ENCODE data around the gene GALNT2.

The GALNT2 gene

GRCh38 chr1:230112131-230112701, 45.2 kb downstream of the GALNT2 start:
- Histone ChIP-seq H3K9ac (ENCODE audit: low read length) (no peak overlapping the region), H3F3A (ENCODE audit: insufficient read depth) (no peaks in the 10 kb centered on the region), H3K27me3 (ENCODE audit: low read length) (no peaks in the 10 kb centered on the region), H3K4me2 (ENCODE audit: low read depth, low read length, poor library complexity, severe bottlenecking) (no peak overlapping the region), H4K20me1 (ENCODE audit: low read depth, low read length) (no peaks in the 10 kb centered on the region; the same call in 1 of the 2 replicates), H3K79me2 (ENCODE audit: insufficient read depth, low read length) (no peaks in the 10 kb centered on the region), H3K9me3 (ENCODE audit: insufficient read depth, low read length) (no peaks in the 10 kb centered on the region), H3K4me3 (ENCODE audit: insufficient read depth, low read length, poor library complexity, severe bottlenecking) (no peak overlapping the region), H3K9me2 (replicated peaks; ENCODE audit: insufficient read depth, low read length) (no peaks in the 10 kb centered on the region), H3K27ac (ENCODE audit: low read depth, low read length) (no peak overlapping the region), H3K36me3 (ENCODE audit: low read length) (no peaks in the 10 kb centered on the region), H2AFZ (ENCODE audit: low read depth, low read length, severe bottlenecking) (no peak overlapping the region)
- no peak for TF ChIP-seq EZH2phosphoT487 (conservative IDR thresholded peaks at IDR 0.05; ENCODE audit: low read length)
- TF ChIP-seq, protein P1, sequence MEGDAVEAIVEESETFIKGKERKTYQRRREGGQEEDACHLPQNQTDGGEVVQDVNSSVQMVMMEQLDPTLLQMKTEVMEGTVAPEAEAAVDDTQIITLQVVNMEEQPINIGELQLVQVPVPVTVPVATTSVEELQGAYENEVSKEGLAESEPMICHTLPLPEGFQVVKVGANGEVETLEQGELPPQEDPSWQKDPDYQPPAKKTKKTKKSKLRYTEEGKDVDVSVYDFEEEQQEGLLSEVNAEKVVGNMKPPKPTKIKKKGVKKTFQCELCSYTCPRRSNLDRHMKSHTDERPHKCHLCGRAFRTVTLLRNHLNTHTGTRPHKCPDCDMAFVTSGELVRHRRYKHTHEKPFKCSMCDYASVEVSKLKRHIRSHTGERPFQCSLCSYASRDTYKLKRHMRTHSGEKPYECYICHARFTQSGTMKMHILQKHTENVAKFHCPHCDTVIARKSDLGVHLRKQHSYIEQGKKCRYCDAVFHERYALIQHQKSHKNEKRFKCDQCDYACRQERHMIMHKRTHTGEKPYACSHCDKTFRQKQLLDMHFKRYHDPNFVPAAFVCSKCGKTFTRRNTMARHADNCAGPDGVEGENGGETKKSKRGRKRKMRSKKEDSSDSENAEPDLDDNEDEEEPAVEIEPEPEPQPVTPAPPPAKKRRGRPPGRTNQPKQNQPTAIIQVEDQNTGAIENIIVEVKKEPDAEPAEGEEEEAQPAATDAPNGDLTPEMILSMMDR (IDR thresholded peaks at IDR 0.05; ENCODE audit: insufficient read depth, low read length, poor library complexity, severe bottlenecking), result no peak

DNA sequence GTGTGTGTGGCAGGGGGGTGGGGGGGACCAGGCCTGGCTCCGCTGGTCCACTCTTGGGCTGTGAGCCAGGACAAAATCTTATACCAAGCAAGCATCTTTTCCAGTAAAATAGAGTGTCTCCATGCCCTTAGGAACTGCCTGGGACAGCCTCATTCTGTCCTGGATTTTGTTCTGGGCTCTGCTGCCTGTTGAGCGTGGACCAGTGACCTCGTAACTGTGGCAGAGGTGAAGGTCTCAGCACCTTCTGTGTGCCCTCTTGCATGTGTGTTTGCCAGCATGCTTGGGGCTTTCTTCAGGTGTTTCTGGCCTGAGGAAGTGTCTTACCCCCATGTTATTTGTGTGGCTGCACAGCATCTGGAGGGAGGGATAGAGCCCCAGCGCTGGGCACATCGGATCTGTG, 45.7 kb downstream of the GALNT2 start:
- Histone ChIP-seq H3K27me3 (ENCODE audit: low read length) (no peaks in the 10 kb centered on the region), H3K4me2 (ENCODE audit: low read depth, low read length, poor library complexity, severe bottlenecking) (no peak overlapping the region), H4K20me1 (ENCODE audit: low read depth, low read length) (no peaks in the 10 kb centered on the region; the same call in 1 of the 2 replicates), H2AFZ (ENCODE audit: low read depth, low read length, severe bottlenecking) (no peak overlapping the region), H3F3A (ENCODE audit: insufficient read depth) (no peaks in the 10 kb centered on the region), H3K9me2 (replicated peaks; ENCODE audit: insufficient read depth, low read length) (no peaks in the 10 kb centered on the region), H3K9ac (ENCODE audit: low read length) (no peak overlapping the region), H3K36me3 (ENCODE audit: low read length) (no peaks in the 10 kb centered on the region), H3K79me2 (ENCODE audit: insufficient read depth, low read length) (no peaks in the 10 kb centered on the region), H3K9me3 (ENCODE audit: insufficient read depth, low read length) (no peaks in the 10 kb centered on the region), H3K27ac (ENCODE audit: low read depth, low read length) (no peak overlapping the region), H3K4me3 (ENCODE audit: insufficient read depth, low read length, poor library complexity, severe bottlenecking) (no peak overlapping the region)
- TF ChIP-seq, protein P1 (IDR thresholded peaks at IDR 0.05; ENCODE audit: insufficient read depth, low read length, poor library complexity, severe bottlenecking), result no peak
- no peak for TF ChIP-seq EZH2phosphoT487 (conservative IDR thresholded peaks at IDR 0.05; ENCODE audit: low read length)

DNA sequence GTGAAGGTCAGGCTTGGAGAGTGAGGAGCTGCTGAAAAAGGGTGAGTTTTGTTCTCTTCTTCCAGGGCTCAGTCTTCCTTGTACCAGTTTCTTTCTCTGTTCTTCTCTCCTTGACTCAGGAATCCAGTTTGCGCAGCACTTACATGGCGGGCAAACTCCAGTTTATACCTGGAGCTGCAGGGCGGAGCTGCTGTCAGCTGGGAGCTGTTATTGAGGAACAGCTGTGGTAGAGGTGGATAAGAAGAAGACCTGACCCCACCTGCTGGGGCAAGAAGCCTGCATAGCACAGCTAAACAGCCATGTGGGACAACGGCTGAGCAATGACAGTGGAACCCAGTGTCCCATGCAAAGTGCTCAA, 46.2 kb downstream of the GALNT2 start:
- Histone ChIP-seq H3K27me3 (ENCODE audit: low read length) (no peaks in the 10 kb centered on the region), H3K27ac (ENCODE audit: low read depth, low read length) (no peak overlapping the region), H3K9me3 (ENCODE audit: insufficient read depth, low read length) (no peaks in the 10 kb centered on the region), H3K4me2 (ENCODE audit: low read depth, low read length, poor library complexity, severe bottlenecking) (no peak overlapping the region), H3F3A (ENCODE audit: insufficient read depth) (no peaks in the 10 kb centered on the region), H3K4me3 (ENCODE audit: insufficient read depth, low read length, poor library complexity, severe bottlenecking) (no peak overlapping the region), H3K9ac (ENCODE audit: low read length) (no peak overlapping the region), H3K79me2 (ENCODE audit: insufficient read depth, low read length) (no peaks in the 10 kb centered on the region), H3K9me2 (replicated peaks; ENCODE audit: insufficient read depth, low read length) (no peaks in the 10 kb centered on the region), H4K20me1 (ENCODE audit: low read depth, low read length) (no peaks in the 10 kb centered on the region; the same call in 1 of the 2 replicates), H3K36me3 (ENCODE audit: low read length) (no peaks in the 10 kb centered on the region), H2AFZ (ENCODE audit: low read depth, low read length, severe bottlenecking) (no peak overlapping the region)
- no peak for TF ChIP-seq EZH2phosphoT487 (conservative IDR thresholded peaks at IDR 0.05; ENCODE audit: low read length)
- TF ChIP-seq, protein P1 (IDR thresholded peaks at IDR 0.05; ENCODE audit: insufficient read depth, low read length, poor library complexity, severe bottlenecking), result no peak
